Stimulated activated CD8-positive, alpha-beta memory T cell treated with anti-CD3 and anti-CD28 coated beads, Interleukin-2, amount 100 ng/mL, for 1 hour (primary cell): Measurements from ENCODE around the gene S100A9.
"Not testable (repeated sequence)": the region's sequence is repeated elsewhere in the genome, so short reads cannot be mapped to it uniquely, and the experiment has no call there.

ENCODE experiments used
- DNase-seq, 2 donors: peaks; one replicate each; pipeline ENCODE4 v3.0.0-alpha.2; 2020; ENCODE audit warnings: low read depth in 2 of 2

The S100A9 gene

GRCh38 chr1:153357853-153358690 is at the start of gene S100A9:
Gene S100A9 (plus strand): TSS chr1:153357854. CDS start chr1:153358284, 430 bp downstream.
- DNase-seq, result no peak

GRCh38 chr1:153308540-153308939 is 49.1 kb upstream of the S100A9 start:
- no peak for DNase-seq

- no peak for DNase-seq
Observed at GRCh38 chr1:153309441-153309840, 48.2 kb upstream of the S100A9 start.

- no peak for DNase-seq
Observed at GRCh38 chr1:153310526-153310925, 47.1 kb upstream of the S100A9 start.

GRCh38 chr1:153312570-153313186 is 45.0 kb upstream of the S100A9 start, which contains the start of gene PGLYRP3:
Gene PGLYRP3 (minus strand): TSS chr1:153312952. CDS start chr1:153310665, 2,287 bp downstream.
- DNase-seq, result no peak

- DNase-seq, result no peak
Observed at GRCh38 chr1:153313288-153313687, 44.4 kb upstream of the S100A9 start.

- not testable (repeated sequence) for DNase-seq
Observed at GRCh38 chr1:153314388-153314787, 43.3 kb upstream of the S100A9 start.

- DNase-seq, result not testable (repeated sequence)
Observed at GRCh38 chr1:153316013-153316412, 41.6 kb upstream of the S100A9 start.

GRCh38 chr1:153318145-153318544 is 39.5 kb upstream of the S100A9 start:
- DNase-seq, result not testable (repeated sequence)

- no peak for DNase-seq
Observed at GRCh38 chr1:153322568-153322967, 35.1 kb upstream of the S100A9 start.

- no peak for DNase-seq
Observed at GRCh38 chr1:153324912-153325311, 32.7 kb upstream of the S100A9 start.

GRCh38 chr1:153333902-153334301 is 23.8 kb upstream of the S100A9 start:
- no peak for DNase-seq

- no peak for DNase-seq
Observed at GRCh38 chr1:153336650-153337049, 21.0 kb upstream of the S100A9 start.

- no peak for DNase-seq
Observed at GRCh38 chr1:153337980-153338853, 19.4 kb upstream of the S100A9 start.

- DNase-seq, result no peak
Observed at GRCh38 chr1:153339802-153340201, 17.9 kb upstream of the S100A9 start.

- DNase-seq, result no peak
Observed at GRCh38 chr1:153340356-153340755, 17.3 kb upstream of the S100A9 start.

- DNase-seq, result no peak
Observed at GRCh38 chr1:153341431-153341934, 16.2 kb upstream of the S100A9 start.

GRCh38 chr1:153342178-153342577 is 15.5 kb upstream of the S100A9 start:
- no peak for DNase-seq

GRCh38 chr1:153343040-153343681 is 14.5 kb upstream of the S100A9 start:
- no peak for DNase-seq

GRCh38 chr1:153343811-153344717 is 13.6 kb upstream of the S100A9 start:
- no peak for DNase-seq
